RPMI7951 (cell line): ENCODE measurements around the gene PRKAB1. TPM values are rescaled to one million over a fixed set of nuclear protein-coding genes. Genes with fewer than 3 reads are reported as not detected.

Experiments
- DNase-seq: peaks from one replicate; pipeline ENCODE4 v3.0.0-alpha.2; 2012; ENCODE audit warnings: low read depth
- total RNA-seq: library from RNA; depleted of rRNA; stranded (reverse); fragments of >200 nt; shearing (Covaris generic); gene quantifications from 2 replicates; pipeline ENCODE4 v1.2.3, GENCODE V29; 2014

Gene PRKAB1
- total RNA-seq, 1 experiment from 2014 or later = 12.7 TPM

GRCh38 chr12:119664642-119665041 is 3.3 kb upstream of the PRKAB1 start:
- DNase-seq = no peak

GRCh38 chr12:119665164-119665929 is 2.6 kb upstream of the PRKAB1 start:
- no peak for DNase-seq

GRCh38 chr12:119666226-119666795 is 1.6 kb upstream of the PRKAB1 start:
- no peak for DNase-seq

- no peak for DNase-seq
These were observed 895 bp upstream of the PRKAB1 start for GRCh38 chr12:119666900-119667576.

- no peak for DNase-seq
These were observed 450 bp downstream of the PRKAB1 start for GRCh38 chr12:119668324-119668841.

- no peak for DNase-seq
These were observed 2.0 kb downstream of the PRKAB1 start for GRCh38 chr12:119669744-119670472.

GRCh38 chr12:119671070-119671469 is 3.1 kb downstream of the PRKAB1 start:
- no peak for DNase-seq

GRCh38 chr12:119672194-119672593 is 4.3 kb downstream of the PRKAB1 start:
- no peak for DNase-seq

GRCh38 chr12:119673634-119674033 is 5.7 kb downstream of the PRKAB1 start:
- DNase-seq = no peak

- DNase-seq = no peak
These were observed 6.6 kb downstream of the PRKAB1 start for GRCh38 chr12:119674560-119674959.

- no peak for DNase-seq
These were observed 8.1 kb downstream of the PRKAB1 start for GRCh38 chr12:119676022-119676421.

GRCh38 chr12:119676573-119676972 is 8.6 kb downstream of the PRKAB1 start:
- DNase-seq = no peak

GRCh38 chr12:119678459-119678858 is 10.5 kb downstream of the PRKAB1 start:
- no peak for DNase-seq

- no peak for DNase-seq
These were observed 11.1 kb downstream of the PRKAB1 start for GRCh38 chr12:119679081-119679480.

- DNase-seq = no peak
These were observed 11.6 kb downstream of the PRKAB1 start for GRCh38 chr12:119679490-119679889.

GRCh38 chr12:119681111-119681510 is 13.2 kb downstream of the PRKAB1 start:
- no peak for DNase-seq

- DNase-seq = no peak
These were observed 14.1 kb downstream of the PRKAB1 start for GRCh38 chr12:119681728-119682638.

GRCh38 chr12:119682639-119683252 is 14.8 kb downstream of the PRKAB1 start:
- DNase-seq = no peak

- peak; percentile 63 for DNase-seq
These were observed 15.5 kb downstream of the PRKAB1 start for GRCh38 chr12:119683413-119683812.

- no peak for DNase-seq
These were observed 15.9 kb downstream of the PRKAB1 start for GRCh38 chr12:119683816-119684215.
